ENCODE measurements around the gene ADGRF5. TPM values are rescaled to one million over a fixed set of nuclear protein-coding genes. Genes with fewer than 3 reads are reported as not detected.

ADGRF5 gene
- total RNA-seq, 1 donor from 2014 or later = 8.3 TPM

DNA sequence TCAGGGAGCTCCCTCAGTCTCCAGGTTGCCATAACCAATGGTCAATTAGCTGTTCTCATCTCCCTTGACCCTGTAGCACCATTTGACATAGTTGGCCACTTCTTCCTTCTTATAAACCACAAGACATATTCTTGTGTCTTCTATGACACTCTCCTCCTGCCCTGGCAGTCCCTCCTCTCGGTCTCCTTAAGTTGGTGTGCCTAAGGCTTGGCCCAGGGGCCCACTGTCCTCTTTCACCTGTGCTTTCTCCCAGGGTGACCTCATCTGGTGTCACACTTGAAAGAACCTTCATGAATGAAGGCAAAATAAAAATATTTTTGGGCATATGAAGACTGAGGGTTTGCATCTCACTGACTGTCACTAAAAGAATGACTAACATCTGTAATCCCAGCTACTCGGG is 9.7 kb upstream of the ADGRF5 start:
- ATAC-seq (no peak), DNase-seq (ENCODE audit: low spot score) (no peak)

DNA sequence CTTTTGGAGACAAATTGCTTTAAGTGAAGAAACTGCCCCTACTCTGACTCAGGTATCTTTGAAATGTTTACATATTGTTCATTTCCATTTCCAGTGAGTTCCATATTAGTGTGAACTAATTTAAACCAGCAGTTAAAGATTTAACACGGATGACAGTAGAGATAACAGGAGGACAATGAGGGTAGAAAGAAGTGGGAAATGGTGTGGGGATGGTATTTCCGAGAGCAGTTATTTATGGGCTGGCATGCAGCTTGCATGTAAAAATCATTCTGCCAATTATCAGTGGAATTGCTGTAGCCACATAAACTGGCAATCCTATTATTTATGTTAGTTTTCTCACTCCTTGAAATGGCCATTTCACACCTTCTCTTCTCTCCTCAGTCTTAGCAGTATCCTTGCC is 8.6 kb upstream of the ADGRF5 start:
- DNase-seq (ENCODE audit: low spot score) = no peak
- ATAC-seq = no peak

DNA sequence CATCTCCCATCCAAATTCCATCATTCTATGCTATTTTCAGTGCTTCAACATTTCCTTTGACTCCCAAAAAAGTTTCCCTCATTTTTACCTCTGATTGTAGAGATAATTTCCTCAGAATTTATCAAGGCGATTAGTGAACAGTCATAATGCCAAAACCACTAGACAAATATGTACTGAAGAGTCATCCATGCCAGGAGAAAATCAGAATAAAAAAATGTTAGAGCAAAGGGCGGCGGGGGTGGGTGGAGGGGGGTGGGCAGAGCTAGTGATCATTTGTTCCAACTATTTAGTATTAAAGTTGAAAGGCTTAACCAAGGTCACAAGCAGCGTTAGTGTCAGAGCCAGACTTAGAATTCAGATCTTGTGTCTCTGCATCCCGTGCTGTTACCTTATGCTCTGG is 5.3 kb upstream of the ADGRF5 start:
- no peak for DNase-seq (ENCODE audit: low spot score)
- no peak for ATAC-seq

DNA sequence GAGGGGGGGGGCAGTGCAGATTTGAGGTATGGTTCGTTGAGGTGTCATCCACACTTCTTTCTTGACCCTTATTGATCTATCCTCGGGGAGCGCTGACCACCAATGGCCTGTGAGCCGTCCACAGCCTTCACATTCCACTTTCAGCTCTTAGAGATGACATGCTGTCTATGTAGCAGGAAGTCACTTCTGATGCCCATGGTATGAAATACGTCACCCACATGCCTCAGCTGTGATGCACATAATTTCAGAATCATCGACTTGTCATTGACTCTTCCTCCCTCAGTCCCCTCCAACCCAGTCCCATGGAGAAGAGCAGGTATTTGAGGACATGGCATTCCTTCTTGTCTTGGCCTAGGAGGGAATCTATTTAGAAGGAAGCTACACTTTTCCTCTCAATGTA is 4.7 kb upstream of the ADGRF5 start:
- no peak for DNase-seq (ENCODE audit: low spot score)
- ATAC-seq = no peak

DNA sequence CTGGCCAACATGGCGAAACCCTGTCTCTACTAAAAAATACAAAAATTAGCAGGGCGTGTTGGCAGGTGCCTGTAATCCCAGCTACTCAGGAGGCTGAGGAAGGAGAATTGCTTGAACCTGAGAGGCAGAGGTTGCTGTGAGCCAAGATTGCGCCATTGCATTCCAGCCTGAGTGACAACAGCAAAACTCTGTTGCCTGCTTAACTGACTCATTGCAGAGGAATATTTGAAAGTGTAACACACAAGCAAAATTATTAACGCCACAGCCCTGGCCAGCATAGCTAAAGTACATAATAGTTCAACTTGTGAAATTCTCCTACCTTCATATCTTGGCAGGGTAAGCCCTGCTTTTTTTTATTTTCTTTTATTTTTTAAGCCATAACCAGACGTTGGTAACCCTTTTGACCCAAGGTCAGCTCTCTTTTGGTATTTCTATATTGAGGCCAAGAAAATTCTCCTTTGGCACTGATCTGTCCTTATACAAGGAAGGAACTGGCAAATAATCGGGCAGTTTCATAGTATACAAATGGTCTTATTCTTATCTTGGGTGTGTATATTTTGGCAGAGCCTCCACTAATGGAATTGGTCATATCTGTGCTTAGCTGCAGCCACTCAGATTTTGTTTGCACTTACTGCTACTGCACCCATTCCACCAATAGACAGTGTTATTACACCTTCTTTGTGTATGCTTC is 4.0 kb upstream of the ADGRF5 start:
- ATAC-seq (peak; percentile 41), DNase-seq (ENCODE audit: low spot score) (no peak)

DNA sequence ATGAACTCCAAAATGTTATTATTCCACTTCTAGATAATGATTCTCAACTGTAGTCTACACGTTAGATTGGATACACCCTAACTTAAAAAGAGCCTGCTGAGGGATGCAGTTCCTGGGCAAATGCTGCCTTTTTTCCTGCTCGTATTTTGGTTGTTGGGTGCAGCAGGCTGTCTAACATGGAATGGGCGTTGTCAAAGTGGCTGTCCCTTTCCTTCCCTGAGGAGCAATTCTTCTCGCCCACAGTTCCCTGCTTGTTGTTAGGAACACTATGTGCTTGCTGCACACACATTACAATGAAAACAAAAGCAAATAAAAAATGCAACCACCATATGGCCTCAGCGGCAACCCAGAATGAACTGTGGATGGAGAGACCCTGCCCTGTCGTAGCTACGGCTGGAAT is 1.7 kb upstream of the ADGRF5 start:
- DNase-seq (ENCODE audit: low spot score) (no peak), ATAC-seq (no peak)

DNA sequence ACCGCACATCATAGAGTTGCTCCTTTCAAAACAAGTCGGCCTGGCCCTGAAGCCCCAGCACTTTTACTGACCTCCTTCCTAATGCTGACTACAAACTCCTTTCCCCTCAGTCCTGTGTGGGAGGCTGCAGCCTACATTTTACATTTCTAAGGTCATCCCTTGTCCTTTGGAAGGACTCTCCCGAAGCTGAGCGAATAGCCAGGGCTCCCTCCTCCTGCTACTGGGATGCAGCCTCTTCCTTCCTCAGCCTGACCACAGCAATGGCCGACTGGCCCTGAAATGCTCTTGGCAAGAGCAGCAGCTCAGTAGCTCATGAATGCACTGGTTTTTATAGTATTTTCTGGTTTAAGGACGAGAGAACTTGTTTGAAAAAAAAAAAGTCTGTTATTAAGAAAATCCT is 679 bp downstream of the ADGRF5 start:
- no peak for ATAC-seq
- DNase-seq (ENCODE audit: low spot score) = no peak

DNA sequence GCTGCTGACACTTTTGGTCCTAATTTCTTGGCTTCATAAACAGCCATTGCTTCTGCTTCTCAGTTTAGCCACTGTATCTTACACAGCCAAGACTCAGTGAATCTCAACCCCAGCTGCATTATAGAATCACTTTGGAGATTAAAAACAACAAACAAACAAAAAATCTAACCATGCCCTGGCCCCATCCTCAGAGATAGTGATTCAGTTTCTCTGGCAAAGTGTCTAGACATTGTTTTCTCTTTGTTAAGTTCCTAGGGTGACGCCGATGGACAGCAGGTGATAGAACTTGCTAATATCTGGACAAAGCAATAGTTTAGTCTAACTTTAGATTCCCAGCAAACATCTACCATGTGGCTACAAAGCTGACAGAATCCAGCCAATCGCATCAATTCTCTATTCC is 2.9 kb downstream of the ADGRF5 start:
- DNase-seq (ENCODE audit: low spot score) (no peak), ATAC-seq (no peak)

DNA sequence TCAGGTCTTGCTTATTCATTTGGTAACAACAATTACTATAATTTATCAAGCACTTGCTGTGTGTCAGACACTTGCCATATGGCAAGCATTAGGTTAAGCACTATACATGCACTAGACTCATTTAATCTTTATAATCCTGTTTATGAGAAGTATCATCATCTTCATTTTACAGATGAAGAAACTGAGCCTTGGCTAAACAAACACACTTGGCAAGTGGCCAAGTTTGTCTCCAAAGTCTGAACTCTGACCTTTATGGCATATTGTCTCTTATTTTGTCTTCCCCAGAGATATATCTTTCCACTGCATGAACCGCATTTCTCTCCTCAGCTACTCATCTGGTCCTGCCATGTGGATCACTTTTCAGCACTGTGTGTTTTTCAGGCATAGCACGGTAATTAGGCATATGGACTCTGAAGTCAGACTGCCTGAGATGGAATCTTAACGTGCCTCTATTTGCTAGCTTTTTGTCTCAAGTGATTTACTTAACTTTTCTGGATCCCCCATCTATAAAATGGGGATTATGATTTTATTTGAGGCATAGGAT is 4.7 kb downstream of the ADGRF5 start:
- no peak for DNase-seq (ENCODE audit: low spot score)
- no peak for ATAC-seq

DNA sequence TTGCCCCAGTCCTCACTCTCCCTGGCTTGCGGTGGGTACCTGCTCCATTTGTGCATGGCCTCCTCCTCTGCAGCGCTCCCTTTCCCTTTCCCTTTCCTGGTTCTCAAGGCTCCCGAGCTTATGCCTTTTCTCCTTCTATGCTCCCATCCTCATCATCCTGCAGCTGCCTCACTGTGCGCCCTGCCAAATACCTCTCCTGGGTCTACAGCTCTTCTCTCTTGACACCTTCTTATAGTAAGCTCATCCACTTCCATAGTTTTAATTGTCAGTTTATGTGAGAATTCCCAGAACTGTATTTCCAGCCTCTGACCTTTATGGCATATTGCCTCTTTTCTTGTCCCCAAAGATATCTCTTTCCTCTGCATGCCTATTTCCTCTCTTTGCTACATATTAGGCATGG is 5.9 kb downstream of the ADGRF5 start:
- ATAC-seq = no peak
- no peak for DNase-seq (ENCODE audit: low spot score)

DNA sequence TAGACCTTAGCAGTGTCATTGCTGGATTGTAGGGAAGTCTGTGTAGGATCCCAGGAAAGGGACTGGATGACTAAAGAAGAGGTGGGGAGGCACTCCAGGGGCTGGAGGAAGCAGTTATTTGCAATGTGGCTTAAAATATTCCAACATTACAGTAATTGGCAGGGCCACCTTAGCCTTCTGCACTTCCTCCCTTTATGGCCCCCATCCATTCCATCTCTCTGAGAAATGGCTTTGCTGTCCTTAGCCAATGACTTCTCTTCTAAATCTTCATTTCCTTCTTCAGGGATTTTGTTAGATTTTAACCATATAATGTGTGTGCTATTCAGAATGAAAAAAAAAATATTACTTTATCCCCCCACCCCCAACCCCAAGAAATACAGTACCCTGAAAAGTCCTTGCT is 6.4 kb downstream of the ADGRF5 start:
- no peak for DNase-seq (ENCODE audit: low spot score)
- no peak for ATAC-seq

DNA sequence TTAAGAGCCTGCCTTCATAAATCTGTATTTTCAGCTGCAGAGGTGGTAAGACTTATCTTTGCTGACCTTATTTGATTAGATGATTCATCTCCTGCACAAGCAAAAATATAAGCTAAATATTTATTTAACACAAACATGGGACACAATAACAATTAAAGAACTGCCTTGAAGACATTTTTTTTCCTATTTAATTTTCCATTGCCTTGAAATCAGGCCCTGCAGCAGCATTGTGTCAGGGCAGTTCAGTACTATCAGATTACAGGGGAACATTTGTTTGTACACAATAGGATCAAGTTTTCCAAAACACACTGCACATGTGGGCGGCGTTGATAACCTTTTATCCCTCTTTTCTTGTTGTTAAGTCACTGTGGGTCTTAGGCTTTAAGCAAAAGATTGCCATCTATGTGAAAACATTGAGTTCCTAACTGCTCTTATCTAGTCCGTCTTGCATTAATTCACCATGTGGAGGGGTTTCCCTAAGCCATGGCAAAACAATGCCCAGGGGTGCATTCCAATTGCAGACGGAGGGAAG is 7.4 kb downstream of the ADGRF5 start:
- no peak for DNase-seq (ENCODE audit: low spot score)
- no peak for ATAC-seq

DNA sequence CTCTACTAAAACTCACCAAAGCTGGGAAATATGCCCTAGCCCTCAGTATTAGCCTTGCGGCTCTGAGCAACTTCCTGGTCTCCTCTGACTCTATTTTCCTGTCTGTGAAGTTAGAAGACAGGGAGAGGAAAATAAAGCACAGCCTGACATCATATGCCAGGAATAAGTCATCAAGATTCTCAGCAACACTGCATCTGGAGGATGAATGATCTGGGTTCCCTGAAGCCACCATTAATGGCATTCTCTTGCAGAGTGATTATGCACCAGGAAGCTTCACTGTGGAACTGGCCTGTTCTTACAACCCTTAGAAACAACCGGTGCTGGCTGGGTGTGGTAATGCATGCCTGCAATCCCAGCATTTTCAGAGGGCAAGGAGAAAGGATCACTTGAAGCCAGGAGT is 12.4 kb downstream of the ADGRF5 start:
- DNase-seq (ENCODE audit: low spot score) (no peak), ATAC-seq (no peak)

DNA sequence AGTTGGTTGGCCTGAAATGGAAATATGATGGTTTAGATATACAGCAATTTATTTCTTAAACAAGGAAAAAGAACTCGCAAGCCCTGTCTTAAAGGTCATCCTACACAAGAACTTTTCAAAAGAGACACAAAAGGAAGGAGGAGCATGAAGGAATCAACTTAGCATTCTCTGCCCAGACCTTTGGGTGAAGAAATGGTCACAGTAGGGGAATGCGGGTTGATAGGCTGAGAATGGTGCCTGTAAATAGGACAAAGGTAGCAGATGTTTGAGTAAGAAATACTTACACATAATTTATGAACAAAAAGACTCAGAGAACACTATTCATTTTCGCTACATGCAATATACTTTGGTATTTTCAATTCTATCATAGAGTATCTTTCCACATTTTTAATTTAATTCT is 15.0 kb downstream of the ADGRF5 start:
- ATAC-seq = no peak
- no peak for DNase-seq (ENCODE audit: low spot score)

DNA sequence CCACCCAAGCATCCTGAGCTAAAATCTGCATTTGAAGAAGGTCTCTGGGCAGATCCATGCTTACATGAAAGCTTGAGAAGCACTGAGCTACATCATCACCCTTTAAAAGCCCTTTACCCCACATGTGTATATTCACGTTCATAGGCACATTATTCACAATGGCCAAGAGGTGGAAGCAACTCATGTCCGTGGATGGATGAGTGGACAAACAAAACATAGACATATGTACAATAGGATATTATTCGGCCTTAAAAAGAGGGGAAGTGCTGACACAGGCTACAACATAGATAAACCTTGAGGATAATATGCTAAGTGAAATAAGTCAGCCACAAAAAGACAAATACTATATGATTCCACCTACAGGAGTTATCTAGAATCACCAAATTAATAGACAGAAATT is 17.6 kb downstream of the ADGRF5 start:
- ATAC-seq = no peak
- no peak for DNase-seq (ENCODE audit: low spot score)

DNA sequence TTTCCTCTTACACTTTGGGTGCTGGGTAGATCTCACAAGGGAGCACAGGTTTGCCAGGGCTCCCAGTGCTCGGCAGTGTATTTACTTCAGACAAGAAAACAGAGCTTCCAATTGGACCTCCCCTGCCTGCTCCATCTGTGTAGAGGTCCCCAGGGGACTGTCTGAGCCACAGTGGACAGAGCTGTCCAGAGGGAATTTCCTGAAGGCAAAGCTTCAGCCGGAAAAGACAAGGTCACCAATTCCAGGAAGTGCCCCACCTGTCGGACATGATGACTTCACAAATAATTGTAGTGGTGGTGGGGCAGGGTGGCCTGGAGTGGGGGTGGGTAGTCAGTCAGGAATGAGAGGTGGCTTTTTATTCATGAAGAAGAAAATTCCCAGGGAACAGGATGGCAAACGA is 18.6 kb downstream of the ADGRF5 start:
- peak; percentile 28 for ATAC-seq
- no peak for DNase-seq (ENCODE audit: low spot score)

DNA sequence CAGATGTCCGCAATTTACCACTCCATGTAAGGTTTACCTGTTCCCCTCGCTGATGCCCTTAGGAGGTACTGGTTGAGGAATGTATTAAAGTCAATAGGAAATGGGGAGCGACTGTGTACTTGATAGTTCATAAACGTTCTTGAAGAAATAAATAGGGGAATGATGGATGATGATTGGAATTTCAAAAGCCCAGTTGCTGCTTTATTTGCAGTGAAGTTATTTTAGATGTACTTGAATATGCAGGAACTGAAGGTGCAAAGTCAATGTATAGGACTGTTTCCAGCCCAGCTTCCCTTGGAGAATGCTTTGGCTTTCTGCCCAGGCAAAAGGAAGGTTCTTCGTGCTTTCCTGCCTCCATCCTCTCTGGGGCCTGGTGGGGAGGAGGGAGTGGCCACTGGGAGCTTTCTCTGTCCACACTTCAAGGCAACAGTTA is 19.8 kb downstream of the ADGRF5 start:
- no peak for DNase-seq (ENCODE audit: low spot score)
- ATAC-seq = peak; percentile 13

DNA sequence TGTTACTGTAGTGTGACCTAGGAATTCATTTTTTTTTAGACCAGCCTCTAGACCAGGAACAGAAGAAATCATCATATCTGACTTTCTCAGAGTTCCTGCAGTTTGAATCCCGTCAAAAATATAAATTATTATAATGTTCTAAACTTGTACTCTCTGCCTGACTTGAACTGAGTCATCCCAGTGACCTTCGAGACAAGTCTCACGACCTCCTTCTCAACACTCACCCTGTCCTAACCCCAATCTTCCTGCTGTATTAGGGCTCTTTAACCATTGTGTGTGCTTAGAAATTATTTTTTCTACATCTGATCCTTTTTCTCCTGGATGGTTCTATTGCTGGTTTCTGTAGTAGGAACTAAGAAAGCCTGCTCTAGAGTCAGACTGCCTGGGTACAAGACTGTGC is 21.5 kb downstream of the ADGRF5 start:
- ATAC-seq (no peak), DNase-seq (ENCODE audit: low spot score) (no peak)

DNA sequence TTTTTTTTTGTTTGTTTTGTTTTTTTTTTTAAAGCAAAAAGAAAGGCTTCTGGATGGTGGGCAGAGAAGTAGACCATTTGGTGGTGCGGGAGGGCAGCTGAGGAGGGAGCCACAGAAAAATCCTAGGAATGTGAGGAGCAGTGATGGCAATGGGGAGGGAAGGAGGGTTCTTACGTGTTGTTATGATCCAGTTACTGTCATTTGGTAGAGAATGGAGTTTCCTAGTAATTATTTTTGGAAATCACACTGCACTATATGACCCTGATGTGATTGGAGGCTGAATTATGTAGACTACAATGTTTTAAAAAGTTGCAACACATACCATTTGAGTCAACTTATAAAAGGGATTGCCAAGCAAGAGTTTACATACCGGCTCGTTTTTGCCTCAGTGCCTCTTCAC is 22.1 kb downstream of the ADGRF5 start:
- no peak for ATAC-seq
- DNase-seq (ENCODE audit: low spot score) = no peak

DNA sequence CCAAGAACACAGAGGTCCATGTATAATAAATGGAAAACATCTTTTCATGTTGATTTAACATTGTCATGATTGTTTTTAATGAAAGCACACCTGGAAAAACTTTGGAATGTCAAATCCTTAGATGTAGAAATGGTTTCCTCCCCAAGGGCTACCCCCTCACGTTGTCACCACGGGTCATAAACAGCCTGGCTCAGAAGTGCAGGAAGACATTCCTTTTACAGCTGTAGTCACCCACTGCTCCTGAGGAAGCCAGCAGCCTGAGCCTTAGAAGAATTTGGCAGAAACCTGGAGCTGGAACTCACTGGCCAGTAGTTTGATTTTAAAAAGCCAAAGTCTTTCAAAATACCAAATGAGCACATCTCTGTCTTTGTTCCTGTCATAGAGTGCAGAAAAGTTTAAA is 23.7 kb downstream of the ADGRF5 start:
- DNase-seq (ENCODE audit: low spot score) (no peak), ATAC-seq (no peak)

DNA sequence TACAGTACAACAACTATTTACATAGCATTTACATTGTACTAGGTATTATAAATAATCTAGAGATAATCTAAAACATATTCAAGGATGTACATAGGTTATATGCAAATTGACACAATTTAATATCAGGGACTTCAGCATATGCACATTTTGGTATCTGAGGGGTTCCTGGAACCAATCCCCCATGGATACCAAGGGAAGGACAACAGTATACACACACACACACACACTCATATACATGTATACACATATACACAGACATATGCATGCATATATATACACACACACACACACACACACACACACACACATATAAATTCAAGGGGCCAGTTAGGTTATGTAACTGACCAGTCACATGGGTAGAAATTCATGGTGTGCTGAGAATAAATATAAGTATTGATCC is 24.9 kb downstream of the ADGRF5 start:
- DNase-seq (ENCODE audit: low spot score) (no peak), ATAC-seq (no peak)

DNA sequence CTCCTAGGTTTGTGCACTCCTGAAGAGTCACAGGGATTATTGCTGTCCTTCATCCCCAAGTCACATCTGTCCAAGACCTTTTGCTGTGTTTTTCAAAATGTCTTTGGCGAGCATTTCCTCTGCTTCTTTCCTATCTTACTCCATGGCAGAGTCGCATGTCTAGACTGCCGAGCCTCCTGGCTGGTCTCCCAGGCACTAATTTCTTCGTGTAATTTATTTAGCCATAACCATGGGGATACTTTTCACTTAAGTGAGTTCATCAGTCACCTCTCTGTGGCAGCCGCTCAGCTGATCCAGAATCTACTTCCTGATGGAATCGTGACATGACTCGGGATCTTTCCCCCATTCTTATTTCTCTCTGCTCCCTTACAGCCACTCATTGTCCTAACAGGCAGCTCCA is 25.8 kb downstream of the ADGRF5 start:
- ATAC-seq (no peak), DNase-seq (ENCODE audit: low spot score) (no peak)

DNA sequence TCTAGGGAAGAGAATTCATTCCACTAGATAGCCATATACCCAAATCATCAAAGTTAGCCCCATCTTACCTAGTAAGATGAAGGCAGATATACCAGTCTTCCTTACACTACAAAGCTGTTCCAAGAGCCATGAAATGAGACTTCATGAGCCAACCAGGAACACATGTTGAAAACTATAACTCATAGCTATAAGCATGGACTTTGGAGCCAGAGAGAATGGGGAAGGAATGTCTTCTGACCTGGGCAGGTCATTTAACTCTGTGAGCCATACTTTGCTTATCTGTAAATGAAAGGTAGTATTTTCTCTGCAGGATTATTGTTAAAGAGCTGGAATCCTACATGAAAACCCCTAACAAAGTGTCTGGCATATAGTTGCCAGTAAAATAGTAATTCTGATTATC is 27.3 kb downstream of the ADGRF5 start:
- ATAC-seq = no peak
- no peak for DNase-seq (ENCODE audit: low spot score)

Measured in left lobe of liver (tissue), 2 donors.